KG1 (cell line): Measurements from ENCODE around the gene LARP4B.

ENCODE experiments used
- DNase-seq: peaks from one replicate; lab custom pipeline; 2025; lab: John Stamatoyannopoulos, UW

Gene LARP4B

DNA sequence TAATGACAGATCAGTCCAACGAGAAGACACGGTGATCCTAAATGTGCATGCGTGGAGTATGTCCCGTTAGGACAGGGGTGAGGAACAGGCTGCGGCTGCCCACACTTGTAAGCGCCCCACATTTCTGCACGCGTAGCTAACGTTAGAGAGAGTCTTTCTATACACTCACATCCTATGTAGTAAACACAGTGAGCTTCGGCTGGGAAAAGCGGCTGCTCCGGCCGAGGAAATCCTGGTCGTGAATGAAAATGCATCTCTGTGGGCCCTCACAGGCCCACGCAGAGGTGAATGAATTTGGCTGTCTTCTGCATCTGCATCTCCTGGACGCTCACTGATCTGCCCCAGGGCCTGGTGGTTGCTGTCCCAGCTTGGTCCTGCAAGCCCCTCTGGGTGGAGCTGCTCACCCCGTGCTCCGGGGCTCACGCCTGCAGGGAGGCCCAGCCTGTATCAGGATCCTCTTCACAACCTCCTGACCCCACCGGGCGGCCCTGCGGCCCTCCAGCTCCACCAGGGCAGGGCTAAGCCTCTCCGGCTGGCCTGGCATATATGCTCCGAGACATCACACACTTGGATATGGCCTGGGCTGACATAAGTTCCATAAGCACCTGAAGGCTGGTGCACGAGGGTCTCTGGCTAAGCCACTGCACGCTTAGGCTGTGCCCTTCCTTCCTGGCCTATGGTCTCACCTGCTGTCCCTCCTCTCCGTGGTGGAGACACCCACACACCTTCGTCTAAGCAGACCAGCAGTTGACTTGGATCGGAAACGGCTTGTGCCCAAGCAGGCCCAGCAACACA is 124.1 kb downstream of the LARP4B start:
- no peak for DNase-seq

DNA sequence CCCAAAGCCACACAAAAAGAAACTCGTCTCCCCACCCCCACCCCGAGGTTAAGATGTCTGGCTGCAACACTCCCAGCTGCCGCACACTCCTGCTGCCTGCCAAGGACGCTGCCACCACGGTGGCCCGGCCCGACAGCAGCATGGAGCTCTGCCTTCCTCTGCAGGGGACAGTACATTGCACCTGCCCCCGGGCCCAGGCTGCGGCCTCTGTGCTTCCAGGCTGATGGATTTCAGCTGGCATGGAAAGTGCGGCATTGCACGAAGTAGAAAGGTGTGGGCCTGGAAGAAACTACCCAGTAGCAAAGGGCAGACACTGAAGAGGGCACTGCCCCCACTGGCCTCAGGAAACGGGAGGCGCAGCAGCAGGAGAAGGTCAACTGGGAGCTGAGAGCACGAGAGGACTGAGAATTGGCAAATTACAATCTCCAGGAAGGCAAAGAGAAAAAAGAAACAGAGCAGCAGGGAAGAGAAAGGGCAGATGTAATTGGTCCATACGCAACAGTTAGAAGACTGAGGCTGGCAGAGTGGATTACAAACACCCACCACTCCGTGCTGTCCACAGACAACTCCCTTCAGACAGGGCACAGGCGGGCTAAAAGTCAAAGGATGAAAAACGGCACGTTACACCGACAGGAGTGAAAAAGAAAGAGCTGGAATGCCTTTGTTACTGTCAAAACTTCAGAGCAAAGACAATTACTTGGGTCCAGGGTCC is 124.9 kb downstream of the LARP4B start:
- no peak for DNase-seq

DNA sequence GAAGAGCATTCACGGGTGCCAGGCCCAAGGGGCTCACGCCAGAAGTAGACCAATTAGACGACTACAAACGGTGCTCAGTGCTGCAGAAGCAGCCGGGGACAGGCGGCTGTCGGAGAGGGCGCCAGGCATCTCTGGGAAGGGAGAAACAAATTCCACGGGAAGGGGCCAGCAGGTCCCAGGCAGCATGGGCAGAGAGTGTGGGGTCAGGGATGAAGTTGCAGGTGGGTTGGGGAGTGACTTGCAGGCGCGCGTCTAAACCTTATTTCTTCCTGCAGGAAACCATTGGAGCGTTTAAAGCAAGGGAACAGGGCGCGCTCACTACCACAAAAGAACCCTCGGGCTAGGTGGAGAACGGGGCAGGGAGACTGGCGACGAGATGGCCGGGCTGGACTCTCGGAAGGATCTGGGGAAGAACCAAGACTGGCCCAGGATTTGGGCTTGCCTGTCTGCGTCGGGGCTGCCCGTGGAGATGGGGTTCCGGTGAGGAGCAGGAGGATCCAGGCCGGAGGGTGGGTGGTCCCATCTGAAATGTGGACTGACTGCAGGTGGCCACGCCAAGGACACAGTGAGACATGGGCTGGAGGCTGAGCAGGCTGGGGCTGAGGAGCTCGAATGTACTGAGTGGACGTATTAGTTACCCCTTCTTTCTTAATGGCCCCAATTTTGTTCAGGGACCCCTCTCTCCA is 125.7 kb downstream of the LARP4B start:
- DNase-seq, result no peak

DNA sequence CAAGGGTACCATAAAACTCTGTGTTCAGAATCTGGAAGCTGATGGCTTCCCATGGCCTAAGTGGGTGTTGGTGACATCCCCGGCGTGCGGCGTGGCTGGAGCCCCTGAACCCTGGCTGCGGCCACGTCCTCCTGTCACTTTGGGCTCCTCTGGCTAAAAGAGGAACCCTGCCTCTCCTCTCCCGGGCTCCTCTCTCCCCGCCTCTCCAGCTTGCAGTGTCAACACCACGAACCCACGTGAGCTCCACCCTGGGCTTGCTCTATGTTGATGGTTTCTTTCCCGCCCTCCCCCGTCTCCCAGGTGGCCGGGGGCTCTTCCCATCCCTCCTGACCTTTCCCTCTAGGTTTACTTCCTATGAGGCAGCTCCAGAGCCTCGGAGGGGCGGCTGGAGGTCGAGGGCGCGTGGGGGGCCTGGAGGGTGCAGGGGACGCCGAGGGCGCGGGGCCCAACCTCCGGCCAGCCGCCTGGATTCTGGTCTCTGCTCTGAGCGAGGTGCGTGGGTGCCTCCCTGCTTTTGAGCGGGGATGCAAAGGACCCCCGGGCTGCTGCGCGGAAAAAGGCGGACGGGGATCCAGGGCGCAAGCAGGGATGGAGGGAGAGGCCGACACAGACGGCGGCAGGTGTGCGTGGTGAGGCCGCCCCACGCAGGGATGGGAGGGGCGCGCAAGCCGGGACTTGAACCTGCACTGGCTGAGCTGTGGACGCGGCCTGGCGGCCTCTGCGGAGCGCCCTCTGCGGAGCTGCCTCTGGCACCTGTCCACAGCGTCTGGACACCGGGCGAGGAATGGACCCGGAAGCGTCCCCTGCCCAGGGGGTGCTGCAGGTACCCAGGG is 126.5 kb downstream of the LARP4B start:
- DNase-seq, result no peak

DNA sequence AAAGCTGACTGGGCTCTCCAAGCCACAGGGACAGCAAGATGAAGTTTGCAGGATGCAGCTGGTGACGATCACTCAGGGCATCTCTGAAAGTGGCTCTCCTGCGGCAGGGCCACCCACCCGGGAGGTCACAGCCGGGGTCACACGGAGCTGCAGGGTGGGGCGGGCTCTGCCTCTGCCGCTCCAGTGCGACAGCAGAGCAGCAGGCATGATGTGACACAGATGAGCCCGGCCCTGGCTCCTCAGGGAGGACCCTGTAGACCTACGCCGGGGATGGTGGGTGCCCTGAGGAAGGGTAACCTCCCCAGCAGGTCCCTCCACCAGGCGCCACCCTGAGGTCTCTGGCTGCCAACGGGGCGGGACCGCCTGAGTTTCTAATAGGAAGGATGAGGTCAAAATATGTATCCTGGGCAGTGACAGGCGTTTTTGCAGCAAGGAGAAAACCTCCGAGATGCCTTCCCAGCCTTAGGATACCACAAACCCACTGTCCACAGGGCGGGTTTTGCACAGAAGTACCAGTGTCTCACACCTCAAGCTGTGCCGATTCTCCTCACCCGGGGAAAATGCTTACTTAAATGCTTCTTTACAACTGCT is 127.2 kb downstream of the LARP4B start:
- no peak for DNase-seq

DNA sequence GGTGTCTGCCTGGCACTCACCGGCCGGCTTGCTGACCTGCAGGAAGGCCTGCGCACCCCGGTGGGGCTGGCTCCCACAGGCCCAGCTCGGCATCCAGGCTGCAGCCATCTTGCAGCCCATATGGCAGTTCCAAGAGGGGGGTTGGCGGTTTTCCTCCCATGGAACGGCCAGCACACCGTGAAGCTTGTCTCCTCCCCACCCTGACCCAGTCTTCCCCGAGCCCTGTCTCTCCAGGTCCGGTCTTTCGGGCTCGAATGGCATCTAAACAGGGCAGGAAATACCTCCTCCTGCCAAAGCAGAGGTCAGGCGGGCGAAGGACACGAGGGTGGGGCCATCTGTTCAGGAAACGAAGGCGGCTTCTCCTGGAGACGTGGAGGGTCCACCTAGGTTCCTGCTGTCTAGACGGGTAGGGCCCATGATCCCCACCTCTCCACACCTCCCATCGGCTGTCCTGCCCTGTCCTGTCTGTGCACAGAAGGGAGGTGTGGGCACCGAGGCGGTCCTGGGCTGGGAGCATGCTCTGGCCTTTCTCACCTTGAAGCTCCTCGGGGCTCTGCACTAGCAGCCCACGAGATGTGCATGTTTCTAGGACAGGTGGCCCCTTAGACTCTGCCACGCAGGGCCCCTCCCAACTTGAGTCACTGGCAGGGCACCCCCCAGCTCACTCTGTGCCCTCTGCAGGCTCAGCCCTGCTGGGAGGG is 128.3 kb downstream of the LARP4B start:
- no peak for DNase-seq

DNA sequence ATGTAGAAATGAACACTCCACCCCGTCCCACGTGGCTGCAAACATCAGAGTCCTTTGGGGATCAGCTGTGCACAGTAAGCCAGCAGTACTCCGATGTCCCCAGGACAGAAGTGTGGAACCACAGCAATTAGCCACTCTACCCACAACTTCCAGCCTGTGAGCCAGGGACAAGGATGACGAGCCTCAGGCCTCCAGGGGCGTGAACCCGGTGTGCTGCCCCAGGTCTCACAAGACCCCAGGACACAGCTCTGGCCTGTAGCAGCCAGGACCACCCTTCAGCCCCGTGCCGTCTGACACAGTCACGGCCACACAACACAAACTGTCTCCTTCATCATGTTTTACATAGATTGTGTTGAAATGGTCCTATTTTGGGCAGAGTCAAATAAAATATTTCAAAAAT is 129.0 kb downstream of the LARP4B start:
- no peak for DNase-seq

DNA sequence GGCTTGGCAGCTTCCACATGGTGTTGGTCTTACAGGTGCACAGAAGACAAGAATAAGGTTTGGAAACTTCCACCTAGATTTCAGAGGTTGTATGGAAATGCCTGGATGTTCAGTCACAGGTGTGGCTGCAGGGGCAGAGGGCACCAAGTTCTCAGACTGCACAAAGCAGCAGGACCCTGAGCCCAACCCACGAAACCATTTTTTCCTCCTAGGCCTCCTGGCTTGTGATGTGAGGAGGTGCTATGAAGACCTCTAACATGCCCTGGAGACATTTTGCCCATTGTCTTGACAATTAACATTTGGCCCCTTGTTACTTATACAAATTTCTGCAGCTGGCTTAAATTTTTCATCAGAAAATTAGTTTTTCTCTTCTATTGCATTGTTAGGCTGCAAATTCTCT is 134.3 kb downstream of the LARP4B start:
- DNase-seq, result no peak

DNA sequence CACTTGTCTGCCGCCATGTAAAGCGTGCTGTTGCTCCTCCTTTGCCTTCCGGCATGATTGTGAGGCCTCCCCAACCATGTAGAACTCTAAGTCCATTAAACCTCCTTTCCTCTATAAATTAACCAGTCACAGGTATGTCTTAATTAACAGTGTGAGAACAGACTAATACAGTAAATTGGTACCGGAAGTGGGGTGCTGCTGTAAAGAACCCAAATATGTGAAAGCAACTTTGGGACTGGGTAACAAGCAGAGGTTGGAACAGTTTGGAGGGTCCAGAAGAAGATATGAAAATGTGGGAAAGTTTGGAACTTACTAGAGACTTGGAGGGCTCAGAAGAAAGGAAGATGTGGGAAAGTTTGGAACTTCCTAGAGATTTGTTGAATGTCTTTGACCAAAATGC is 135.3 kb downstream of the LARP4B start:
- DNase-seq, result no peak

DNA sequence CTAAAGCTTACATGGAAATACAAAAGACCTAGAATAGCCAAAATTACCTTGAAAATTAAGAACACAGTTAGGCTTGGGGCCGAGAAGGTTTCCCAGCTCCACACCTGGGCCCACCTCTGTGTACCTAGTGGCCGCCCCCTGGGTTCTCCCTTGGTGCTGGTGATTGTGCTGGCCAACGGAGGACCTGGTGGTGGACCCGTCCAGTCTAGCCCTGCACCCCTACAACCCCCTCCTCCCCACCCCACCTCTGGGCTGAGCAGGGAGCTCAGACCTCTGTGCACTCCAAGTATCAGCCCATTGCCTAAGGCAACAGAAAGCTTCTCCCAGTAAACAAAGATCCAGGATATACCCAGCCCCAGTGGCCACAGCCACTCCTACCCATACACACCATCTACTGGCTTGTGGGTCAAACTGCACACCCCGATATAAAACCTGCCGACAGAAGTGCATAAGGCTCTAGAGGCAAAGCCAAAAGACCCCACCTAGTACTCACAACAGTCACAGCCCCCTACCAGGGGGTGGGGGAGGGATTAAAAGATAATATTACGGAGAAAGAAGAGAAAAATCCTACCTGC is 137.0 kb downstream of the LARP4B start:
- no peak for DNase-seq

DNA sequence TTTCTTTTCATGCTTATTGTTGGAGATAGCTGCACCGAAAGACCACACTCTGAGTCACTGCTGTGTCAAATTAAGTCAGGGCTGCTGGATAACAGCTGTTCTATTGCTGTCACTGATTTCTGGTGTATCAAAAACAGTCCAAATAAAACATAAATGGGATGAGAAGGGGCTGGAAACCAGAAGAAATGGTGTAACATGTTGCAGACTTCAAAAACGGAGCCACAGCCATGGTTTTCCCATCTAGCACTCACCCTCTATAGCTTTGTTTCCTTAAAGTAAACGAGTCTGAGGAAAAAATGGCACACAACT is 138.8 kb downstream of the LARP4B start:
- no peak for DNase-seq

DNA sequence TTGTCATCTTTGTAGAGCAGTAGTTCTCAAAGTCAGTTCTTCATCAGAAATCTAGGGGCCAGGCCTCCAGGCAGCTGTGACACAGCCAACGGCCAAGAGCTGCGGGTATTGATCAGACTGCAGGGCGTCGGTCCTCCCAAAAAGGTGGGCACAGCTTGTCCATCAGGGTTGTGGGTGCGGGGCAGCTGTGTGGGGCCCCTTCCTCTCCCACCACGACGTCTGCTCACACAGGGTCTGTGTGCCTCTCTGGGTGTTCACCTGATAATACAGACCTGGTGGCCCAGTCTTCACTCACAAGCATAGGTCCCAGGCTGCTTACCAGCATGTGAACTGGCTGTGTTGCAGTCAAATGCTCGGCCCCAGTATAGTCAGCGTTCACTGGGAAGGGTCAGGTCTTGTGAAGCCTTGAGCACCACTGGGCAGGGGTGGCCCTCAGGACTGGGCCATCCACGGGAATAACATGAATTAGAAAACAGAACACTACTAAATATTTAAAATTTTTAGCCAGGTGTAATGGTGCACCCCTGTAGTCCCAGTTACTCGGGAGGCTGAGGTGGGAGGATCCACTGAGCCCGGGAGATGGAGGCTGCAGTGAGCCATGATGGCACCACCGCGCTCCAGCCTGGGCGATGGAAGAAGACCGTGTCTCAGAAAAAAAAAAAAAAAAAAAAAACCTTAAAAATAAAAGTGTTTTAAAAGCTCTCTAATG is 139.3 kb downstream of the LARP4B start:
- DNase-seq, result no peak

DNA sequence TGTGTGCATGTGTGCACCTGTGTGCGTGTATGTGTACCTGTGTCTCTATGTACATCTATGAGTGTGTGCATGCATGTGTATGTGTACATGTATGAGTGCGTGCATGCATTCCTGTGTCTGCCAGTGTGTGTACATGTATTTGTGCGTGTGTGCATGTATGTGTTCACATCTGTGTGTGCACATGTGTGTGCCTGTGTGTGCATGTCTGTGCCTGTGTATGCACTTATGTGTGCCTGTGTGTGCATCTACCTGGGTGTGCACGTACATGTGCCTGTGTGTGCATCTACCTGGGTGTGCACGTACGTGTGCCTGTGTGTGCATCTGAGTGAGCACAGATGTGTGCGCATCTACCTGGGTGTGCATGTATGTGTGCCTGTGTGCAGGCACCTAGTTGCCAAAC is 139.9 kb downstream of the LARP4B start:
- DNase-seq, result no peak

DNA sequence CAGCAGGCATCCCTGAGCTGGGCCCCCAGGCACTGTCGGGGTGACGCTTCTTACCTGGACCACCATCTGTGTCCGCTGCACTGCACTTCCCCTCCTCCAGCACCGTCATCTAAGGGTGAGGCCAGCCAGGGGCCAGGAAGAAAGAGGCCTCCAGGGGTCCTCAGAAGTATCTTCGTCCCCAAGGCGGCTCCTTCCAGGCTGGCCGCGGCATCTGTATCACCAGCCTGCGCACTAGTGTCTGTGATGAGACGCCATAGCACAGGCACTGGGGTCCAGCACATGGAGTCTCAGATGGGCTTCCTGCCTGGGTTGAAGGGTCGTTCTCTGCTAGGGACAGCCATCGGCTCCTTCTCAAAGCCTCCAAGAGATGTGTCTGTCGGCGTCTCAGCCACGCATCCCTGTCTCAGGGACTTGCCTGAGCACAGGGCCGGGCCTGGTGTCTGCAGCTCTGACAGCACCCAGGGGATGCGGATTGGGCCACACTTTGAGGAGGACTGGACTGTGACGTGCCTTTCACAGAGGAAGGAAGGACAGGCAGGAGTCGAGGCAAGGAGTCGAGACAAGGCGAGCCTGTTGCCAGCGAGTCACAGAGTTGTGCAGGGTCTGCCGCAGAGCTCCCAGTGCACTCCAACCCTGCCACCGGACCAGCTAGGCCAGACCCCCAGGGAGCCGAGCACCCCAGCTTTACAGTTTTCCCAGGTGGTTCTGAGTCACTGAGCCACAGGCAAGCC is 140.5 kb downstream of the LARP4B start:
- no peak for DNase-seq

DNA sequence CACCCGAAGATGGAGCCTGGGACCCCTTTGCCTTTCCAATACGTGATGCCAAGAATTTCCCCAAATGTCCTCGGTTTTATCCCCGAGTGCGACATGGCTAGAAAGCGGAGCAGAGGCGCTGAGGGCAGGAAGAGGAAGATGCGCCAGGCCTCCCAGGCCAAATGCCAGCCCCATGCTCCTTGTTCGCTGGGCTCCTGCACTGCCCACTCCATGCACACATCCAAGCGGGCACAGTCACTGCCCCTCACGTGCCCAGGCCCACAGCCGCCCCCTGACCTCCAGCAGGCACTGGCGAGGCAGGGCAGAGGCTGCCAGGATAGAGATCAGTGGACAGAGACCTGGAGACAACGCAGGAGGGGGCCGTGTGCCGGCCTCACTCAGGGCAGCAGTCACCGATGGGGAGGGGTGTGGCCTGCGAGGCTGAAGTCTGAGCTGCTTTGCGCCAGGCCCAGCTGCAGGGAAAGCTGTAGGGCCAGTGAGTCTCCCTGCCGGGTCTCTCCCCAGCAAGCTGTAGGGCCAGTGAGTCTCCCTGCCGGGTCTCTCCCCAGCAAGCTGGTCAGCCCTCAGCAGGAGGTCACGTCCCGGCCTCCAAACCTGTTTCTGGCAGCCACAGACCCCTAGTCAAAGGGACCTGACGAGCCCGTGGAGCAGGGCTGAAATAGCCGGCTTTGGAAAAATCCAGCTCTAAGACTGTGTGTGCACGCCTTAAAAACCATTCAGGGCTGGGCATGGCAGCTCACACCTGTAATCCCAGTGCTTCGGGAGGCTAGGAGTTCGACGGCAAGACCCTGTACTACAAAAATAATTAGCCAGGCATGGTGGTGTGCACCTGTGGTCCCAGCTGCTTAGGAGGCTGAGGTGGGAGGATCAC is 141.4 kb downstream of the LARP4B start:
- DNase-seq, result no peak

DNA sequence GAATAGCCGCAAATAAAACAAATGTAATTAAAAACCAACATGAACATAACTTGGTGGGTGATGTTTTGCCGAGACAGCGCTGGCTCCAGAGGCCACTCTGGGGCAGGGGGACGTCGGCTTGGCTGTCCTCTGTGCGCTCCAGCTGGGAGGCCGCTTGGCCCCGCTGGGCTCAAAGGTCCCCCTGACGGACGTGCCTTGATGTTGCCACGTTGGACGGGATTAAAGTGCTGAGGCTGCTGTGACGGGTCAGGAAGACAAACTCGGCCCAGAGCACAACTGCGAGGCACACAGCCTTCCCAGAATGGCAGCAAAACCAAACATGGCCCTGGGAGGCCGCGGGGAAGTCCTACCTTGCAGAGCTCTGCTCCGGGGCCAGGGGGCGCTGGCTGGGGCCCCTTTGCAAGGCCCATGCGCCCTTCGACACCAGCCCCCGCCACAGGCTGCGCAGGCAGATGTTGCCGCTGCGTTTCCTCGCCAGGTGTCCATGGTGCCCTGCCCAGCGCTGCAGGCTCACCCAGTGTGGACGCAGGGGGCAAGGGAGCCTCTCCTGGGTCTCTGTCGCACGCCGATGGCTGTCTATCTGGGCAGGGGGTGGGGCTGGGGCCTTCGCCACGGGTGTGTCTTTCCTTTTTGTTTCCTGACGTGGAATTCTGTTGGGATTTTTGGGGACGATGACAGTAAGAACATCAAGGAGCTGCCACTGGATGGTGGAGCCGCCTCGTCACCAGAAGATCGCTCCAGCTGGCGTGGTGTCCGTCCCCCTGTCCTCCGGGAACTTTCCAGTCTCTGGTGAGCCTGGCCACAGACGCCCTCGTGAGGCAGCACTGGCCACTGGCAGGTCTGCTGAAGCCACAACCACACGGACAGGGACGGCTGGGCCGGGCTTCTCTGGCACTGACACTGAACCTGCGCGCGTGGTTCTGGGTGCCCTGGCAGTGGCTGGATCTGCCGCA is 142.4 kb downstream of the LARP4B start:
- DNase-seq, result no peak

DNA sequence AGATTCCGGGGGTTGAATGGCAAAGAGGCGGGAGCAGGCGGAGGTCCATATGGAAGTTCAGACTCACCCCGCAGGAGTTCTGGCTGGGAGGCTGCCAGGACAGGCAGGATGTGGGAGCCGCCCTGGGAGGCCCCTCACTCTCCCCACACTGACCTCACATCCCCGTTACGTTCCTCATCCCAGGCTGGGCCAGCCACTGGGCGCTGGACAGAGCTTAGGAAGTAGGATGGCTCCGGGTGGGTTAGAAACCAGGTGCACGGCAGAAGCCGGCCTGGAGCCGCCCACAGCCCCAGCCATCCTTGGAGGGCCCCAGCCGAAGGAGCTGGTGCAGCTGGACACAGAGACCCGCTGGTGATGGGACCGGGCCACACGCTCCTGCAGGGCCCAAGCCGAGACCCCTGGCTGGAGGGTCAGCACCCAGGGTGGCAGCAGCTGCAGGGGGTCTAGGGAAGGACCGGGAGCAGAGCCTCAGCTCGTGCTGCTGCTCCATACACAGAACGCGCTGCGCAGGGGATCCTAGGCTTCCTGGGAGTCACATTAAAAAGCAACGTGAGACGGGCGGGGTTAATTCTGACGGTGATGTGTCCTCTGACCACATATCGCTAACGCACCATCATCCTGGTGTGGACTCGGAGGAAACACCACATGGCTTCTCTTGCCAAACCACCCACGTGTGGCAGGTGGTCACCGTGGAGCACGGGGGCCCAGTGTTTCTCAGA is 143.4 kb downstream of the LARP4B start:
- no peak for DNase-seq
